GM23338 (cell line): ENCODE results near the gene ADAM10. TPM values are rescaled to one million over a fixed set of nuclear protein-coding genes. Genes with fewer than 3 reads are reported as not detected.

ENCODE experiments used
- ATAC-seq: fragments of 200-7000 bp; cut with Tn5 transposase; 3 replicates; pipeline ENCODE4 v1.9.1; 2020
- DNase-seq: peaks from one replicate; pipeline ENCODE4 v3.0.0-alpha.2; 2015; ENCODE audit warnings: low spot score
- H2AFZ ChIP-seq: fragments of 200-600 bp; sonication (generic); 2 replicates; pipeline ENCODE4 v1.8.0; 2016; ENCODE audit warnings: antibody characterized with exemption, mild to moderate bottlenecking, moderate library complexity
- H3F3A ChIP-seq: fragments of 200-600 bp; sonication (generic); replicated peaks from 2 replicates; pipeline ENCODE4 v1.8.0; 2017; ENCODE audit warnings: antibody characterized with exemption, mixed run types, low read depth
- H3K27ac ChIP-seq: fragments of 200-600 bp; sonication (generic); 2 replicates; pipeline ENCODE4 v1.6.1; 2016; ENCODE audit warnings: low read depth
- H3K27me3 ChIP-seq: fragments of 200-600 bp; sonication (generic); 2 replicates; pipeline ENCODE4 v1.8.0; 2016; ENCODE audit warnings: mild to moderate bottlenecking, mixed run types, moderate library complexity; ENCODE audit not compliant: insufficient read depth
- H3K36me3 ChIP-seq: fragments of 200-600 bp; sonication (generic); 2 replicates; pipeline ENCODE4 v1.8.0; 2016; ENCODE audit warnings: mild to moderate bottlenecking; ENCODE audit not compliant: insufficient read depth
- H3K4me1 ChIP-seq: fragments of 200-600 bp; sonication (generic); 2 replicates; pipeline ENCODE4 v1.8.0; 2016; ENCODE audit warnings: mild to moderate bottlenecking, moderate library complexity; ENCODE audit not compliant: insufficient read depth
- H3K4me2 ChIP-seq: fragments of 200-600 bp; sonication (generic); 2 replicates; pipeline ENCODE4 v1.7.1; 2017; ENCODE audit warnings: mixed run types
- H3K4me3 ChIP-seq: fragments of 200-600 bp; sonication (generic); 2 replicates; pipeline ENCODE4 v1.6.1; 2016; ENCODE audit warnings: mixed run types
- H3K79me2 ChIP-seq: fragments of 200-600 bp; sonication (generic); replicated peaks from 2 replicates; pipeline ENCODE4 v1.8.0; 2017; ENCODE audit warnings: mild to moderate bottlenecking; ENCODE audit not compliant: insufficient read depth
- H3K9me2 ChIP-seq: fragments of 200-600 bp; sonication (generic); 2 replicates; pipeline ENCODE4 v1.8.0; 2017; ENCODE audit not compliant: insufficient read depth
- H4K20me1 ChIP-seq: fragments of 200-600 bp; sonication (generic); replicated peaks from 2 replicates; pipeline ENCODE4 v1.8.0; 2017; ENCODE audit warnings: mild to moderate bottlenecking; ENCODE audit not compliant: insufficient read depth
- H3K27ac Mint-ChIP-seq: 2 replicates; pipeline ENCODE4 v1.8.0; 2020; ENCODE audit warnings: inconsistent platforms, mild to moderate bottlenecking, moderate library complexity, mixed read lengths
- H3K27me3 Mint-ChIP-seq: 3 replicates; pipeline ENCODE4 v1.8.0; 2022; ENCODE audit warnings: low read depth, mild to moderate bottlenecking, moderate library complexity, mixed read lengths, inconsistent platforms; ENCODE audit not compliant: insufficient read depth, poor library complexity
- H3K36me3 Mint-ChIP-seq: 3 replicates; pipeline ENCODE4 v1.8.0; 2021; ENCODE audit warnings: low read depth, mild to moderate bottlenecking, inconsistent platforms, moderate library complexity, mixed read lengths
- H3K4me1 Mint-ChIP-seq: 3 replicates; pipeline ENCODE4 v1.8.0; 2020; ENCODE audit warnings: mild to moderate bottlenecking, inconsistent platforms, mixed read lengths
- H3K4me3 Mint-ChIP-seq: 3 replicates; pipeline ENCODE4 v1.8.0; 2021; ENCODE audit warnings: moderate library complexity, mild to moderate bottlenecking, inconsistent platforms, mixed read lengths
- H3K9me3 Mint-ChIP-seq: 3 replicates; pipeline ENCODE4 v1.8.0; 2020; ENCODE audit warnings: moderate library complexity, mild to moderate bottlenecking, inconsistent platforms, mixed read lengths
- CREB1 ChIP-seq: fragments of 250-450 bp; sonication (Bioruptor Pico); IDR thresholded peaks from 2 replicates; pipeline ENCODE4 v1.5.0; 2020; ENCODE audit warnings: low read depth, mild to moderate bottlenecking, moderate library complexity
- CTCF ChIP-seq, 2 experiments: fragments of 200-600 bp in 1 of 2; sonication (generic) in 1 of 2; conservative IDR thresholded peaks; 2 replicates each; pipeline versions ENCODE4 v1.5.1 to v1.6.1; 2016 to 2017; ENCODE audit warnings: antibody characterized with exemption in 2 of 2, low read depth in 2 of 2, mild to moderate bottlenecking in 2 of 2, moderate library complexity in 1 of 2
- ETS1 ChIP-seq: IDR thresholded peaks from 2 replicates; pipeline ENCODE4 v1.6.1; 2016; ENCODE audit warnings: antibody characterized with exemption
- EZH2 ChIP-seq: fragments of 200-600 bp; sonication (generic); IDR thresholded peaks from one replicate; pipeline ENCODE4 v1.8.0; 2017; ENCODE audit warnings: antibody characterized with exemption, mild to moderate bottlenecking, low read depth; ENCODE audit not compliant: unreplicated experiment
- EZH2phosphoT487 ChIP-seq: fragments of 200-600 bp; sonication (generic); IDR thresholded peaks from one replicate; pipeline ENCODE4 v1.8.1; 2018; ENCODE audit warnings: antibody characterized with exemption; ENCODE audit not compliant: unreplicated experiment
- JUNB ChIP-seq: IDR thresholded peaks from one replicate; pipeline ENCODE4 v1.6.1; 2016; ENCODE audit warnings: antibody characterized with exemption; ENCODE audit not compliant: unreplicated experiment
- NANOG ChIP-seq: IDR thresholded peaks from 2 replicates; pipeline ENCODE4 v1.6.1; 2016; ENCODE audit warnings: antibody characterized with exemption, borderline replicate concordance
- POLR2AphosphoS5 ChIP-seq: IDR thresholded peaks from 2 replicates; pipeline ENCODE4 v1.6.1; 2016; ENCODE audit warnings: antibody characterized with exemption, low read depth
- REST ChIP-seq: IDR thresholded peaks from one replicate; pipeline ENCODE4 v1.6.1; 2018; ENCODE audit warnings: antibody characterized with exemption; ENCODE audit not compliant: unreplicated experiment
- STAT1 ChIP-seq: IDR thresholded peaks from one replicate; pipeline ENCODE4 v1.6.1; 2016; ENCODE audit warnings: antibody characterized with exemption; ENCODE audit not compliant: unreplicated experiment
- ZNF114 ChIP-seq: fragments of 250-450 bp; sonication (Bioruptor Pico); IDR thresholded peaks from 2 replicates; pipeline ENCODE4 v1.5.0; 2020; ENCODE audit warnings: mild to moderate bottlenecking, moderate library complexity
- ZNF331 ChIP-seq: fragments of 250-450 bp; sonication (Bioruptor Pico); IDR thresholded peaks from 2 replicates; pipeline ENCODE4 v1.5.0; 2020; ENCODE audit warnings: low read depth, mild to moderate bottlenecking, moderate library complexity
- ZNF462 ChIP-seq: fragments of 250-450 bp; sonication (Bioruptor Pico); IDR thresholded peaks from 2 replicates; pipeline ENCODE4 v1.5.0; 2020; ENCODE audit warnings: mild to moderate bottlenecking, moderate library complexity
- polyA plus RNA-seq: library from polyadenylated mRNA; unstranded; fragments of >200 nt; fragmentation: Nextera tagmentation; extraction: Ambion mirVana; gene quantifications from 2 replicates; pipeline ENCODE4 v1.2.1, GENCODE V29; 2016
- total RNA-seq: library from RNA; depleted of rRNA; stranded (reverse); fragments of >200 nt; shearing (Covaris generic); gene quantifications from 2 replicates; pipeline ENCODE4 v1.2.3, GENCODE V29; 2014

ADAM10 gene
- total and polyA plus RNA-seq, 2 experiments from 2014 or later, result 25.0 to 114 TPM

- peaks cover 8% of the 10 kb centered on the region; the same call in 2 of the 3 replicates for H3K4me1 Mint-ChIP-seq
- Histone ChIP-seq H2AFZ (no peak overlapping the region), H3K79me2 (no peaks in the 10 kb centered on the region; the same call in 1 of the 2 replicates), H3F3A (no peaks in the 10 kb centered on the region), H3K27ac (no peak overlapping the region), H3K27me3 (no peaks in the 10 kb centered on the region), H3K36me3 (peaks cover 4% of the 10 kb centered on the region; the same call in 1 of the 2 replicates), H3K4me2 (no peak overlapping the region), H3K4me3 (no peak overlapping the region), H4K20me1 (no peaks in the 10 kb centered on the region; the same call in 1 of the 2 replicates), H3K9me2 (no peaks in the 10 kb centered on the region), H3K4me1 (peaks cover 4% of the 10 kb centered on the region; the same call in 1 of the 2 replicates)
- no peak overlapping the region for H3K27ac Mint-ChIP-seq
- DNase-seq, result no peak
- H3K36me3 Mint-ChIP-seq, result peaks cover 9% of the 10 kb centered on the region
- no peaks in the 10 kb centered on the region for H3K9me3 Mint-ChIP-seq
- no peak overlapping the region for H3K4me3 Mint-ChIP-seq
- TF ChIP-seq EZH2phosphoT487 (no peak), ZNF114 (CRISPR knock-in tag) (no peak), JUNB (no peak), ETS1 (no peak), NANOG (no peak), REST (no peak), POLR2AphosphoS5 (no peak), CREB1 (no peak), EZH2 (no peak), ZNF462 (CRISPR knock-in tag) (no peak), CTCF (conservative IDR thresholded peaks at IDR 0.05; ENCODE audit: low read depth in 2 of 2) (no peak), ZNF331 (CRISPR knock-in tag) (no peak), STAT1 (no peak)
- peaks cover 2% of the 10 kb centered on the region for H3K27me3 Mint-ChIP-seq
- ATAC-seq, result no peak
Observed at GRCh38 chr15:58632789-58633188, 116.7 kb downstream of the ADAM10 start.
